Activated CD4-positive, alpha-beta T cell treated with anti-CD3 and anti-CD28 coated beads, Interleukin-2, amount 50 U/mL, for 24 hours (primary cell): ENCODE results near the gene GOPC.

Experiments used
- DNase-seq, 2 donors: peaks; one replicate each; pipeline ENCODE4 v3.0.0-alpha.2; 2020; ENCODE audit warnings: low read depth in 1 of 2, low spot score in 1 of 2

Gene GOPC

GRCh38 chr6:117597755-117598154, 4.6 kb downstream of the GOPC start:
- DNase-seq, result no peak

- DNase-seq, result no peak
These were observed 7.0 kb downstream of the GOPC start for GRCh38 chr6:117595099-117595923.

DNA sequence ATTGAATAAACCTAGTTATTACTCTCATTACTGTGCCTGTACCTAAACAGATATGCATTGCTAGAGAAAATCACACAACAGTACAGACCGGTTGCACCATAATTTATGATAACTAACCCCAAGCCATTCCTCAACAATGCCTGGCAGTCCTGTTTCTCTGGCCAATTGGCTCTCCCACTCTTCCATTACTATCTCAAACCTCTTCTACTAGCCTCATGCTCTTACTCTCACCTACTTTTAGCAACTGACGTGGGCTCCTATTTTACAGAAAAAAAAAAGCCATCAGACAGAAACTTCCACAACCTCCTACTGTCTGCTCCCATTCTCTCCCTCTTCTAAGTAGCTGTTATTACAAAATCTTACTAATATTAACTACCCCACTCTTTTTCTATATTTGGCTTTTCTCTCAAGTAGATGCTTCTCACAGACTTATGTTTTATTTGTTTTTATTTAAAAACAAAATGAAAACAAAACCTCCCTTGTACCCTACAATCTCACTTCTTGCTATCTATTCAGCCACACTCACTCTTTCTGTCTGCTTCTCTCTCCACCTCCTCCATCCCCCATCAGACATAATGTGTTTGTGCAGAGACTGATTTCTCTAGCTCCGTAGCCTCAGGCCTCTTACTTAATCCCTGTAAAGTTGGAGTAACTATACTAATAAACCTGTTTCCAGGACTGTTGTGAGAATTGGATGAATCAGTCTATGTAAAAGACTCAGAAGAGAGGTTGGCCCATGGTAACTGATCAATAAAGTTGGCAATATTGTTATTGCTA, 9.1 kb downstream of the GOPC start:
- no peak for DNase-seq

GRCh38 chr6:117591405-117591804, 10.9 kb downstream of the GOPC start:
- DNase-seq, result no peak

GRCh38 chr6:117590447-117590846, 11.9 kb downstream of the GOPC start:
- DNase-seq, result no peak

- DNase-seq, result no peak
These were observed 16.7 kb downstream of the GOPC start for GRCh38 chr6:117585647-117586046.

DNA sequence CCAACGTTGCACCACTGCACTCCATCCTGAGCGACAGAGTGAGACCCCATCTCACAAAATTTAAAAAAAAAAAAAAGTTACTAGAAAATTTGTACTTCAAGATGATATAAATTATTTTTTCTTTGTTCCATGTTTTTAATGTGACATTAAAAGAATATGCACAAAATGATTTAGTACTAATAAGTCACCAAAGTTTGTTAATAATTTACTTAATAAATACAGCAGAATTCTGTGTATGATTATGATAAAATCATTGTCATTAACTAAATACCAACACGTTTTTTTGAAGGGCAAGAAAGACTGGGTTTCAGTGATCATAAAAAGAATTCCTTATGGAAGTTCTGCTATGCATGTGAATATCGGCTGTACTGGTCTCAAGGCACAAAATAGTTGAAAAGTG, 28.1 kb downstream of the GOPC start:
- DNase-seq, result no peak

- DNase-seq, result no peak
These were observed 29.2 kb downstream of the GOPC start for GRCh38 chr6:117573006-117573680.

DNA sequence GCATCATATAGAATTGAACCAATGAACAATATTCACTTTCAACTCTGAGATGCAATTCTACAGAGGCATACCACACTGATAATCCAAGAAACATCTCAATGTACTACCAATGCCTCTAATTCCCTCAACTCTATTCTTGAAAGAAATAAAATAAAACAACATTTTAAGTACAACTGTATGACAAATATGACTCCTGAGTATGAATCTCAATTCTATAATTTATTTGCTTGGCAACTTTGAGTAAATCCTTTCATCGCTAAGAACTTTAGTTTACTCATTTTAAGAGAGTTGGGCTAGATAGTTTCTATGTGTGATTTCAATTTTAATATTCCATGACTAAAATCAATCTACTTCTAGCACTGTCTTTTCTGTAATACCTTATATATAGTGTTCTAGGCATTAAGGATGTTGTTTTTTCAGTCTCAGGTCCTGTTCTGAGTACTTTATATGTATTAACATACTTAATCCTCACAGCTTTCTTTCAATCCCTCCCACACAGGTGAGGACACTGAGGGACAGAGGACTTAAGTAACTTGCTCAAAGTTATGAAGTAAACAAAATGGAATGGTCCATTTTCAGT, 33.4 kb downstream of the GOPC start:
- no peak for DNase-seq

GRCh38 chr6:117568247-117568646, 34.1 kb downstream of the GOPC start:
- DNase-seq, result no peak

GRCh38 chr6:117564681-117565080, 37.6 kb downstream of the GOPC start:
- DNase-seq, result no peak

DNA sequence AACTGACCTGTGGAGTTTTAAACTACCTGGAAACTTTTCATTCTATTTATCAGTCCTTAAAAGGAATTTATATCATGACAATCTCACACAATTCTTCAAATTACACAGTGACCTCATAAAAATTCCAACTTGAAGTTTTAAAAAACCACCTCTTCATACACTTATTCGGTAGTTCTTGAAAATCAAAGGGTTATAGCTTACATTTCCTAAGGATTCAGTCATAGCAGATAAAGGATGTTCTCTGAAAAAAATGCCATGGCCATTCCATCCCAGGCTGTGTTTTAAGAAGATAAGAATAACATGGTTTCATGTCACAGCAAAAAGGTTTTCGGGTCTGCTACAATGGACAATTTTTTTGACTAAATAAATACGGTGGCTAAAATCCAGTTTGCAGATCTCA, 41.2 kb downstream of the GOPC start:
- DNase-seq, result no peak

DNA sequence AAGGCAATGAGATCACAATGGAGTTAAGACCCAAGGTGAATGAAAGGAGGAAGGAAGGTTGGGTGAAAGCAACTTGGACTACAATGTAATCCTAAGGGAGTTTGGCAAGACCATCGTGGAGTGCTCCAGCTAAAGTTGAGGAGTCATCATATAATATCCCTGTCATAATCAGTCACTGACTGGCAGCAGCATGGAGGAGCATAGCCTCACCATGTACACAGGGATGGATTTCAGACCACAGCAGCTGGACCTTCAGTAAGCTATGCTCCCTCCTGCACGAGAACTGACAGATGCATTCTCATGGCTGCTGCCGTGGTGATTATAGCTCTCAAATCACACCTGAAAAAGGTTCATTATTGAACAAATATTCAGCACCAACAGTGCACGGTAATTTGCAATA, 43.0 kb downstream of the GOPC start:
- no peak for DNase-seq

DNA sequence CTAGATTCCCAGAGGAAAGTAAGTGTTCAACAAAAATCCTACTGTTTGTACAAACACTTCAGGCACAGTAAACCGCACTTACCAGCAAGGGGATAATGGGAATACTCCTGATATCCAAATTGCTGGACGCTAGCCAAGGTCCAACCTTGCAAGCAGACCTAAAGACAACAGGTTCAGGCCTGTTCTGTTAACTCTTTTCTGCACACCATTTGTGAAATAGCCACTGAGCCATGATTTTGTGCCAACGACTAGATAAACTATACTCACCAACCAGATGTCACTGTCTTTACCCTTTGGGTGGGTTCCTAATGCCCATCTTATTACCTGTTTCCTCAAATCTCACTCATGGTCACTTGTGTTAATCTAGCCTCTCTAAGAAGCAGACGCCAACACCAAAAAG, 43.5 kb downstream of the GOPC start:
- DNase-seq, result no peak

- no peak for DNase-seq
These were observed 44.4 kb downstream of the GOPC start for GRCh38 chr6:117557951-117558350.

GRCh38 chr6:117555882-117556498, 46.3 kb downstream of the GOPC start:
- DNase-seq, result peak in 1 of 2 donors; percentile 47

GRCh38 chr6:117555262-117555849, 47.0 kb downstream of the GOPC start:
- DNase-seq, result no peak

DNA sequence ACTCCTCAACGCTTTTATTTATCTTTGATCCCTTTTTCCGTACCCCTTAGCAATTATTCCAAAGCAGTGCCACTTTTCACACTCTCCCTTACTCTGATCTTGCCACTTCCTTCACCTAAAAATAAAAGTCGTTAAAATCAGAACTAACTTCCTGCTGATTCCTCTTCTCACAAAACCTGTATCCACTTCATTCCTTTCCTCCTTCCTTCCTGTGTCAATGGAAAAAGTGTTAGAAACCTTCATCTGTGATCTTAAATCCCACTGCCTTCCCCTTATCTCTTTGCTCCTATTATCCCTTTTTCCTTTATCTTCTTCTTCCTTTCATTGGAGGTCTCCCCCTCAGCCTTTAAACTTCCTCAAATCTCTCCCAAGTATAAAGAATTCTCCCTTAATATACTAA, 49.2 kb downstream of the GOPC start:
- no peak for DNase-seq

GRCh38 chr6:117552618-117553017, 49.7 kb downstream of the GOPC start:
- no peak for DNase-seq

DNA sequence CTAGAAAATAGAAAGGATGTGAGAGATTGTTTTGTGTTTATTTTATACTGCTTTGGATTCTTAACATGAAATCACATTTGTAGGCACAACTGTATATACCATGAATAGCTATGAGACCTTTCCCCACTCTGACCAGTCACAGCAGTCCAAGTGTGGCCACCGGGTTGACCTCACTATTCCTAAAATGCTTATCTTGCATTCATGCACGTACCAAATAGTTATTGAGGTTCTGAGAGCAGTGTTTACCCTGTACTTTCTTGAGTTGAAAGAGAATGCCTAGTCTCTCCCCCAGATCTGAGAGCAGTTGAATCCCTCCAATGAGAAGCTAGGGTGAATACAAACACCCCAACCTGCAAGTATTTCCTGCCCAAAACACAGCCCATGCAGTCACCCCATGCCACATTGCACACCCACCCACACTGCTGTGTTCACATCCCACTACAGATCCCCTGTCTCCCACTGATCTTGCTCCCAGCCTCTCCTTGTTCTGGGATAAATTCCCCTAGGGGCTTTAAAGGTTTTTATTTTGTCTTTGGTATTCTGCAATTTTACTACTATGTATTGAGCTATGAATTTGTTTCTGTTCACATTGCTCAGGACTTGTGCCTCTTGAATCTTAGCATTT, 51.6 kb downstream of the GOPC start:
- DNase-seq, result no peak
